OCI-LY1 (cell line): ENCODE data around the gene GRIK2.

ENCODE experiments used
- EZH2 ChIP-seq: fragments of 200-600 bp; sonication (generic), shearing (Covaris generic); IDR thresholded peaks from 2 replicates; pipeline ENCODE4 v1.8.0; 2017; ENCODE audit warnings: borderline replicate concordance, mixed run types, mild to moderate bottlenecking, antibody characterized with exemption, low read length, moderate library complexity, mixed read lengths
- TF ChIP-seq, protein P1 (sequence below): fragments of 200-600 bp; sonication (generic), shearing (Covaris generic); IDR thresholded peaks from 2 replicates; pipeline ENCODE4 v1.5.1; 2017; ENCODE audit warnings: mild to moderate bottlenecking, antibody characterized with exemption, low read length, moderate library complexity, mixed read lengths

GRCh38 chr6:101784094-101784493, 390.6 kb downstream of the GRIK2 start:
- TF ChIP-seq, protein P1, sequence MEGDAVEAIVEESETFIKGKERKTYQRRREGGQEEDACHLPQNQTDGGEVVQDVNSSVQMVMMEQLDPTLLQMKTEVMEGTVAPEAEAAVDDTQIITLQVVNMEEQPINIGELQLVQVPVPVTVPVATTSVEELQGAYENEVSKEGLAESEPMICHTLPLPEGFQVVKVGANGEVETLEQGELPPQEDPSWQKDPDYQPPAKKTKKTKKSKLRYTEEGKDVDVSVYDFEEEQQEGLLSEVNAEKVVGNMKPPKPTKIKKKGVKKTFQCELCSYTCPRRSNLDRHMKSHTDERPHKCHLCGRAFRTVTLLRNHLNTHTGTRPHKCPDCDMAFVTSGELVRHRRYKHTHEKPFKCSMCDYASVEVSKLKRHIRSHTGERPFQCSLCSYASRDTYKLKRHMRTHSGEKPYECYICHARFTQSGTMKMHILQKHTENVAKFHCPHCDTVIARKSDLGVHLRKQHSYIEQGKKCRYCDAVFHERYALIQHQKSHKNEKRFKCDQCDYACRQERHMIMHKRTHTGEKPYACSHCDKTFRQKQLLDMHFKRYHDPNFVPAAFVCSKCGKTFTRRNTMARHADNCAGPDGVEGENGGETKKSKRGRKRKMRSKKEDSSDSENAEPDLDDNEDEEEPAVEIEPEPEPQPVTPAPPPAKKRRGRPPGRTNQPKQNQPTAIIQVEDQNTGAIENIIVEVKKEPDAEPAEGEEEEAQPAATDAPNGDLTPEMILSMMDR = no peak
- no peak for TF ChIP-seq EZH2
